PFSK-1 (cell line): ENCODE data around the gene ABCA8.

ENCODE experiments used
- SIN3A ChIP-seq: IDR thresholded peaks from 2 replicates; pipeline ENCODE4 v1.6.1; 2012; ENCODE audit warnings: mild to moderate bottlenecking, low read length, moderate library complexity, borderline replicate concordance; ENCODE audit not compliant: insufficient read depth
- TAF1 ChIP-seq: IDR thresholded peaks from 2 replicates; pipeline ENCODE4 v1.6.1; 2012; ENCODE audit warnings: low read length, control low read depth, borderline replicate concordance; ENCODE audit not compliant: insufficient read depth
- TF ChIP-seq, protein P1 (sequence below), 2 experiments: IDR thresholded peaks; 2 replicates each; pipeline versions ENCODE4 v1.6.1 to v1.8.0; 2011 to 2012; ENCODE audit warnings: low read depth in 2 of 2, low read length in 2 of 2, control low read depth in 1 of 2, inconsistent platforms in 1 of 2, mild to moderate bottlenecking in 1 of 2, moderate library complexity in 1 of 2; ENCODE audit not compliant: insufficient read depth in 1 of 2

DNA sequence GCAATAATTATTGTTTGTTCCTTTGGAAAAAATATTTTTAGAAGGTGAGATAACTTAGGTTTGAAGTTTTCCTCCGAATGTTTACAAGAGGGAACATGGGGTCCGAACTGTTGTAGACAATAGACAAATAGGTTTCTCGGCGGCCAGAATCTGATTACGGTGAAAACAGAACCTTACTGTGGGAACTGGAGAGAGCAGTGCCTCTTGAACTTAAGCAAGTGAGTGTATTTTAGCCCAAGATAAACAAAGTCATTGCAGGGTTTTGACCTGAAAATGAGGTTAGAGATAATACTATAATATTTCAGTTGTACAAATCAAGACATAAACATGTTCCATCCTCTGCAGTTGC, 134.7 kb downstream of the ABCA8 start:
- TF ChIP-seq TAF1, result no peak
- no peak for TF ChIP-seq SIN3A
- TF ChIP-seq, protein P1, sequence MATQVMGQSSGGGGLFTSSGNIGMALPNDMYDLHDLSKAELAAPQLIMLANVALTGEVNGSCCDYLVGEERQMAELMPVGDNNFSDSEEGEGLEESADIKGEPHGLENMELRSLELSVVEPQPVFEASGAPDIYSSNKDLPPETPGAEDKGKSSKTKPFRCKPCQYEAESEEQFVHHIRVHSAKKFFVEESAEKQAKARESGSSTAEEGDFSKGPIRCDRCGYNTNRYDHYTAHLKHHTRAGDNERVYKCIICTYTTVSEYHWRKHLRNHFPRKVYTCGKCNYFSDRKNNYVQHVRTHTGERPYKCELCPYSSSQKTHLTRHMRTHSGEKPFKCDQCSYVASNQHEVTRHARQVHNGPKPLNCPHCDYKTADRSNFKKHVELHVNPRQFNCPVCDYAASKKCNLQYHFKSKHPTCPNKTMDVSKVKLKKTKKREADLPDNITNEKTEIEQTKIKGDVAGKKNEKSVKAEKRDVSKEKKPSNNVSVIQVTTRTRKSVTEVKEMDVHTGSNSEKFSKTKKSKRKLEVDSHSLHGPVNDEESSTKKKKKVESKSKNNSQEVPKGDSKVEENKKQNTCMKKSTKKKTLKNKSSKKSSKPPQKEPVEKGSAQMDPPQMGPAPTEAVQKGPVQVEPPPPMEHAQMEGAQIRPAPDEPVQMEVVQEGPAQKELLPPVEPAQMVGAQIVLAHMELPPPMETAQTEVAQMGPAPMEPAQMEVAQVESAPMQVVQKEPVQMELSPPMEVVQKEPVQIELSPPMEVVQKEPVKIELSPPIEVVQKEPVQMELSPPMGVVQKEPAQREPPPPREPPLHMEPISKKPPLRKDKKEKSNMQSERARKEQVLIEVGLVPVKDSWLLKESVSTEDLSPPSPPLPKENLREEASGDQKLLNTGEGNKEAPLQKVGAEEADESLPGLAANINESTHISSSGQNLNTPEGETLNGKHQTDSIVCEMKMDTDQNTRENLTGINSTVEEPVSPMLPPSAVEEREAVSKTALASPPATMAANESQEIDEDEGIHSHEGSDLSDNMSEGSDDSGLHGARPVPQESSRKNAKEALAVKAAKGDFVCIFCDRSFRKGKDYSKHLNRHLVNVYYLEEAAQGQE (IDR thresholded peaks at IDR 0.05; ENCODE audit: insufficient read depth in 1 of 2, low read depth in 2 of 2, low read length in 2 of 2), result no peak
